ENCODE measurements around the gene RMRP.
A peak's percentile ranks its signal among the peaks of the same experiment; 100 is the strongest.
"Not testable (repeated sequence)": the region's sequence is repeated elsewhere in the genome, so short reads cannot be mapped to it uniquely, and the experiment has no call there.

Gene RMRP

DNA sequence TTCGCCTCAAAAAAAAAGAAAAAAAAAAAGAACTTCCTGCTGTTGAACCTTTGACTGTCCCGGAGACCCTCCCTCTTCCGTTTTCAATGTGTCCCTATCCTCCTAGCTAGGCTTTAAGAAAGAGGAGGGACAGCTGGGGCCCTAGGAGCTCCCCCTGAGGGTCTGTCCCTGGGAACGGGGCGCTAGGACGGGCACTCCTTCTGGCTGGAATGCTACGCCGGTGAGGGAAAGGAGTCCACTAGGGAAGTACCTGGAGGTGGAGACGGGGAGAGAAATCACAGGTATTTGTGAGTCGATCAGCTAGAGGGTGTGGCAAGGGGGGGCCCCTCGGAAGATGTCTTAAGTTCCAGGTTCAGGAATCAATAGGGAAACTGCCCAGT, 11.7 kb downstream of the RMRP start:
- Histone ChIP-seq H3K27me3 (ENCODE audit: control insufficient read depth in 2 of 2, insufficient read depth in 2 of 2, low read length in 2 of 2) (no peaks in the 10 kb centered on the region), H3K36me3 (ENCODE audit: control insufficient read depth in 2 of 2, insufficient read depth in 2 of 2, low read length in 2 of 2) (no peaks in the 10 kb centered on the region), H3K9me3 (ENCODE audit: control insufficient read depth in 2 of 2, low read length in 2 of 2) (no peaks in the 10 kb centered on the region), H3K27ac (ENCODE audit: low read depth in 2 of 2, low read length in 2 of 2) (peak overlapping the region; percentile 72 to 87), H3K4me3 (ENCODE audit: low read length in 2 of 2) (peak overlapping the region; percentile 89 to 93), H3K9ac (ENCODE audit: low read depth in 1 of 2, low read length in 2 of 2) (peak overlapping the region; percentile 81 to 91), H3K4me1 (ENCODE audit: control insufficient read depth in 2 of 2, insufficient read depth in 2 of 2, low read length in 2 of 2) (peaks cover 9 to 14% of the 10 kb centered on the region in 2 donors)

DNA sequence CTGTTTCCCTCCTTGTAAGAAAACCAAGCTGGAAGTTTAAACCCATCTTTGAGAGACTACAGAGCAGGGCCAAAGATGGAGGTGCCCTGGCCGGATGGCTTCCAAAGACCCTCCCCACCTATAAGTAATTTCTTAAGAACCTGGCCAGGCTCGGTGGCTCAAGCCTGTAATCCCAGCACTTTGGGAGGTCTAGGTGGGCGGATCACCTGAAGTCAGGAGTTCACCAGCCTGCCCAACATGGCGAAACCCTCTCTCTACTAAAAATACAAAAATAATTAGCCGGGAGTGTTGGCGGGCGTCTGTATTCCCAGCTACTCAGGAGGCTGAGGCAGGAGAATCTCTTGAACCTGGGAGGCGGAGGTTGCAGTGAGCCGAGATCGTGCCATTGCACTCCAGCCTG, 12.1 kb downstream of the RMRP start:
- H3K27ac ChIP-seq (ENCODE audit: low read depth in 2 of 2, low read length in 2 of 2) = peak overlapping the region; percentile 72 to 87

GRCh38 chr9:35643046-35643445, 14.8 kb downstream of the RMRP start:
- Histone ChIP-seq H3K27ac (ENCODE audit: low read depth in 2 of 2, low read length in 2 of 2) (no peak overlapping the region), H3K4me1 (ENCODE audit: control insufficient read depth in 2 of 2, insufficient read depth in 2 of 2, low read length in 2 of 2) (peaks cover 7 to 11% of the 10 kb centered on the region in 2 donors)

More for the DNA sequence above, 12.1 kb downstream of the RMRP start:
- H3K36me3 ChIP-seq (ENCODE audit: control insufficient read depth in 2 of 2, insufficient read depth in 2 of 2, low read length in 2 of 2); H3K27me3 ChIP-seq (ENCODE audit: control insufficient read depth in 2 of 2, insufficient read depth in 2 of 2, low read length in 2 of 2); H3K9me3 ChIP-seq (ENCODE audit: control insufficient read depth in 2 of 2, low read length in 2 of 2): not testable (repeated sequence)
- Histone ChIP-seq H3K4me1 (ENCODE audit: control insufficient read depth in 2 of 2, insufficient read depth in 2 of 2, low read length in 2 of 2) (peaks cover 9 to 14% of the 10 kb centered on the region in 2 donors), H3K9ac (ENCODE audit: low read depth in 1 of 2, low read length in 2 of 2) (peak overlapping the region; percentile 81 to 91), H3K4me3 (ENCODE audit: low read length in 2 of 2) (peak overlapping the region; percentile 89 to 93)

DNA sequence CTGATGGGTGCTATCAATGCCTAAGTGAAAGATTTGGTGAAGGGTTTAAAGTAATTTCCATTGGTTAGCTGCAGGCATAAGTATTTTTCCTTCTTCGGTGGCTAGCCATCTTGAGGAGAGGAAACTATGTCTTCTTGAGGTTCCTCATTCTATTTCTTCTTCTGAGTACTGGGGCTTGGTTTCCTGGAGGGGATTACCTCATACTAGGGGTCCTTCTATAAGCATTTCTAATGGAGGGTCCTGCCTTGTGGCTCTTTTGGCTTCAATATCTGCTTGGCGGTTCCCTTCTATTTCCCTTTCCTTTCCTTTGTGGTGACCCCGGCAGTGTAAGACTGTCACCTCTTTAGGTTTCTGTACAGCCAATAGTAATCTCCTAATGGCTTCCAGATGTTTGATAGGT, 16.3 kb downstream of the RMRP start:
- not testable (repeated sequence) for H3K9ac ChIP-seq (ENCODE audit: low read depth in 1 of 2, low read length in 2 of 2); H3K4me3 ChIP-seq (ENCODE audit: low read length in 2 of 2); H3K27me3 ChIP-seq (ENCODE audit: control insufficient read depth in 2 of 2, insufficient read depth in 2 of 2, low read length in 2 of 2); H3K27ac ChIP-seq (ENCODE audit: low read depth in 2 of 2, low read length in 2 of 2); H3K36me3 ChIP-seq (ENCODE audit: control insufficient read depth in 2 of 2, insufficient read depth in 2 of 2, low read length in 2 of 2); H3K9me3 ChIP-seq (ENCODE audit: control insufficient read depth in 2 of 2, low read length in 2 of 2); H3K4me1 ChIP-seq (ENCODE audit: control insufficient read depth in 2 of 2, insufficient read depth in 2 of 2, low read length in 2 of 2)

More at GRCh38 chr9:35643046-35643445, 14.8 kb downstream of the RMRP start:
- Histone ChIP-seq H3K9me3 (ENCODE audit: control insufficient read depth in 2 of 2, low read length in 2 of 2) (no peaks in the 10 kb centered on the region), H3K36me3 (ENCODE audit: control insufficient read depth in 2 of 2, insufficient read depth in 2 of 2, low read length in 2 of 2) (no peaks in the 10 kb centered on the region), H3K4me3 (ENCODE audit: low read length in 2 of 2) (no peak overlapping the region), H3K9ac (ENCODE audit: low read depth in 1 of 2, low read length in 2 of 2) (no peak overlapping the region), H3K27me3 (ENCODE audit: control insufficient read depth in 2 of 2, insufficient read depth in 2 of 2, low read length in 2 of 2) (no peaks in the 10 kb centered on the region)

GRCh38 chr9:35640431-35640830, 17.4 kb downstream of the RMRP start:
- H3K9ac ChIP-seq (ENCODE audit: low read depth in 1 of 2, low read length in 2 of 2); H3K27ac ChIP-seq (ENCODE audit: low read depth in 2 of 2, low read length in 2 of 2); H3K27me3 ChIP-seq (ENCODE audit: control insufficient read depth in 2 of 2, insufficient read depth in 2 of 2, low read length in 2 of 2); H3K9me3 ChIP-seq (ENCODE audit: control insufficient read depth in 2 of 2, low read length in 2 of 2); H3K4me3 ChIP-seq (ENCODE audit: low read length in 2 of 2); H3K36me3 ChIP-seq (ENCODE audit: control insufficient read depth in 2 of 2, insufficient read depth in 2 of 2, low read length in 2 of 2); H3K4me1 ChIP-seq (ENCODE audit: control insufficient read depth in 2 of 2, insufficient read depth in 2 of 2, low read length in 2 of 2): not testable (repeated sequence)

DNA sequence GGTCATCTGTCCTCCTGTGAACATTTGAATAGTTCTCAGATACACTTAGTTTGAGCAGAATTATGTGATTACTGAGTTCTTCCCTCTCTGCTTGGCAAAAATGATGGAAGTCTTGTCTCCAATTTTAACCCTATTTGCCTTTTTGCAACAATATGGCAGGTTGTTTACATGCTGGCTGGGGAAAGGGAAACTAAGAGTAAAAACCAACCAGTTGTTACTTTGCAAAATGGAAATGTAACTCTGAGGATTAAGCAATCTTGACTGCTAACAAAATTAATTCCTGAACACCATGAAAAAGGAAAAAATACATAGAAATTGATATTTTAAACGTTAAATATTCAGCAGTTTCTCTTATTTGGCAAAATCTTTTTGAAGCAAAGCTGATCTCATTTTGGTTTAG, 18.2 kb downstream of the RMRP start:
- Histone ChIP-seq H3K4me3 (ENCODE audit: low read length in 2 of 2) (no peak overlapping the region), H3K27me3 (ENCODE audit: control insufficient read depth in 2 of 2, insufficient read depth in 2 of 2, low read length in 2 of 2) (no peaks in the 10 kb centered on the region), H3K9ac (ENCODE audit: low read depth in 1 of 2, low read length in 2 of 2) (no peak overlapping the region), H3K36me3 (ENCODE audit: control insufficient read depth in 2 of 2, insufficient read depth in 2 of 2, low read length in 2 of 2) (no peaks in the 10 kb centered on the region), H3K27ac (ENCODE audit: low read depth in 2 of 2, low read length in 2 of 2) (no peak overlapping the region), H3K4me1 (ENCODE audit: control insufficient read depth in 2 of 2, insufficient read depth in 2 of 2, low read length in 2 of 2) (no peaks in the 10 kb centered on the region), H3K9me3 (ENCODE audit: control insufficient read depth in 2 of 2, low read length in 2 of 2) (no peaks in the 10 kb centered on the region)

DNA sequence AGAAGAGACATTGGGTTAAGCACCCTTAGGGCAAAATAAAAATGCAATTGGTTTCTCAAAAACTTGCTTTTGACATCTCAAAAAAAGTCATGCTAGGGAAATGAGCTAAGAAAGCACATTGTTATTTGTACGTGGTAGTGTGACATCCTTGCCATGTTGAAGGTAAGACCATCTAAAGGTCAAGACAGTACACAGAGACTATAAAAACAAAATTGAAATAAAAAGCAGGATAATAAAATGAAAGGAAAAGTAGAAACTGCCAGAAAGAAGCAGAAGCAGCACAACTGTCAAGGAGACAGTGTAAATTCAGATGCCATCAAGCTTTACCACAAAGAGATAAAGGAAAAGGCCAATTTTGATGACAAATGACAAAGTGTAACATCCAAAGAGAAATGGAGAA, 18.6 kb downstream of the RMRP start:
- H3K36me3 ChIP-seq (ENCODE audit: control insufficient read depth in 2 of 2, insufficient read depth in 2 of 2, low read length in 2 of 2); H3K4me1 ChIP-seq (ENCODE audit: control insufficient read depth in 2 of 2, insufficient read depth in 2 of 2, low read length in 2 of 2); H3K27me3 ChIP-seq (ENCODE audit: control insufficient read depth in 2 of 2, insufficient read depth in 2 of 2, low read length in 2 of 2); H3K4me3 ChIP-seq (ENCODE audit: low read length in 2 of 2); H3K27ac ChIP-seq (ENCODE audit: low read depth in 2 of 2, low read length in 2 of 2); H3K9ac ChIP-seq (ENCODE audit: low read depth in 1 of 2, low read length in 2 of 2); H3K9me3 ChIP-seq (ENCODE audit: control insufficient read depth in 2 of 2, low read length in 2 of 2): not testable (repeated sequence)

DNA sequence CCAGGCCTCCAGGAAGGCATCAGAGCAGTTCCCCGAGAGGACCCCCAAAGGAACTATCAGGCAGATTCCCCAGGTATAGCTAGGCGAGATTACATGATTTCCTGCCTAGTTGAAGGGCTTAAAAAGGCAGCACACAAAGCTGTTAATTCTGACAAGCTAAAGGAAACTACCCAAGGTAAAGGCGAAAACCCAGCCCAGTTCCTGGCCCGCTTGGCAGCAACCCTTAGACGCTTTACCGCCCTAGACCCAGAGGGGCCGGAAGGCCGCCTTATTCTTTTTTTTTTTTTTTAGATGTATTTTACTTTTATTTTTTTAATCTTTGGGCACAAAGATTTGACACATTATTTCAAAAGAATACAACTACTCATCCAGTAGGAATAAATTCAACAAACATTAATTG, 19.1 kb downstream of the RMRP start:
- not testable (repeated sequence) for H3K36me3 ChIP-seq (ENCODE audit: control insufficient read depth in 2 of 2, insufficient read depth in 2 of 2, low read length in 2 of 2); H3K4me1 ChIP-seq (ENCODE audit: control insufficient read depth in 2 of 2, insufficient read depth in 2 of 2, low read length in 2 of 2); H3K4me3 ChIP-seq (ENCODE audit: low read length in 2 of 2); H3K27me3 ChIP-seq (ENCODE audit: control insufficient read depth in 2 of 2, insufficient read depth in 2 of 2, low read length in 2 of 2); H3K9ac ChIP-seq (ENCODE audit: low read depth in 1 of 2, low read length in 2 of 2); H3K27ac ChIP-seq (ENCODE audit: low read depth in 2 of 2, low read length in 2 of 2); H3K9me3 ChIP-seq (ENCODE audit: control insufficient read depth in 2 of 2, low read length in 2 of 2)

DNA sequence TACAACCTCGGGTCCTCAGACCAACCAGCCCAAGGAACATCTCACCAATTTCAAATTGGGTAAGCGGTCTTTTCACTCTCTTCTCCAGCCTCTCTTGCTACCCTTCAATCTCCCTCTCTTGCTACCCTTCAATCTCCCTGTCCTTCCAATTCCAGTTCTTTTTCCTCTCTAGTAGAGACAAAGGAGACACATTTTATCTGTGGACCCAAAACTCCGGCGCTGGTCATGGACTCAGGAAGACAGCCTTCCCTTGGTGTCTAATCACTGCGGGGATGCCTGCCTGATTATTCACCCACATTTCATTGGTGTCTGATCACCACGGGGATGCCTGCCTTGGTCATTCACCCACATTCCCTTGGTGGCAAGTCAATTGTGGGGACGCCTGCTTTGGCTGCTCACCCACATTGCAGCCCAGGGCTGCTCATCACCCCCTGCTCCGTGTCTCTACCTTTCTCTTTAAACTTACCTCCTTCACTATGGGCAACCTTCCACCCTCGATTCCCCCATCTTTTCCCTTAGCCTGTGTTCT, 20.3 kb downstream of the RMRP start:
- H3K9me3 ChIP-seq (ENCODE audit: control insufficient read depth in 2 of 2, low read length in 2 of 2); H3K36me3 ChIP-seq (ENCODE audit: control insufficient read depth in 2 of 2, insufficient read depth in 2 of 2, low read length in 2 of 2); H3K4me1 ChIP-seq (ENCODE audit: control insufficient read depth in 2 of 2, insufficient read depth in 2 of 2, low read length in 2 of 2): not testable (repeated sequence)

DNA sequence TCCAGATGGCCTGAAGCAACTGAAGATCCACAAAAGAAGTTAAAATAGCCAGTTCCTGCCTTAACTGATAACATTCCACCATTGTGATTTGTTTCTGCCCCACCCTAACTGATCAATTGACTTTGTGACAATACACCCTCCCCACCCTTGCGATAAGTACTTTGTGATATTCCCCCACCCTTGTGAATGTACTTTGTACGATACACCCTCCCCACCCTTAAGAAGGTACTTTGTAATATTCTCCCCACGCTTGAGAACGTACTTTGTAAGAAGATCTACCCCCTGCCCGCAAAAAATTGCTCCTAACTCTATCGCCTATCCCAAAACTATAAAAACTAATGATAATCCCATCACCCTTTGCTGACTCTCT, 21.0 kb downstream of the RMRP start:
- H3K27ac ChIP-seq (ENCODE audit: low read depth in 2 of 2, low read length in 2 of 2); H3K9me3 ChIP-seq (ENCODE audit: control insufficient read depth in 2 of 2, low read length in 2 of 2); H3K9ac ChIP-seq (ENCODE audit: low read depth in 1 of 2, low read length in 2 of 2); H3K27me3 ChIP-seq (ENCODE audit: control insufficient read depth in 2 of 2, insufficient read depth in 2 of 2, low read length in 2 of 2); H3K4me3 ChIP-seq (ENCODE audit: low read length in 2 of 2); H3K4me1 ChIP-seq (ENCODE audit: control insufficient read depth in 2 of 2, insufficient read depth in 2 of 2, low read length in 2 of 2); H3K36me3 ChIP-seq (ENCODE audit: control insufficient read depth in 2 of 2, insufficient read depth in 2 of 2, low read length in 2 of 2): not testable (repeated sequence)

More for the DNA sequence above, 20.3 kb downstream of the RMRP start:
- H3K4me3 ChIP-seq (ENCODE audit: low read length in 2 of 2); H3K27ac ChIP-seq (ENCODE audit: low read depth in 2 of 2, low read length in 2 of 2); H3K27me3 ChIP-seq (ENCODE audit: control insufficient read depth in 2 of 2, insufficient read depth in 2 of 2, low read length in 2 of 2); H3K9ac ChIP-seq (ENCODE audit: low read depth in 1 of 2, low read length in 2 of 2): not testable (repeated sequence)

Measured in mucosa of rectum (tissue), 2 donors.